Stomach (tissue), 9 donors: ENCODE data around the gene TIGD3. TPM values are rescaled to one million over a fixed set of nuclear protein-coding genes. Genes with fewer than 3 reads are reported as not detected.

Experiments used
- DNase-seq, 2 donors: peaks; one replicate each; pipeline versions ENCODE4 v3.0.0 to v3.0.0-alpha.2; 2013 to 2019
- H3K27ac ChIP-seq, 5 donors: fragments of 200-600 bp in 4 of 5; sonication (generic) in 4 of 5; one replicate each; pipeline ENCODE4 v1.5.1; 2013 to 2019; ENCODE audit warnings: mild to moderate bottlenecking in 1 of 5, moderate library complexity in 1 of 5
- H3K27me3 ChIP-seq, 3 donors: fragments of 200-600 bp; sonication (generic); one replicate each; pipeline ENCODE4 v1.5.1; 2017 to 2019; ENCODE audit warnings: mixed run types in 1 of 3
- H3K36me3 ChIP-seq, 4 donors: fragments of 200-600 bp; sonication (generic); 1 replicate in 3 of 4; 2 replicates in 1 of 4; pipeline ENCODE4 v1.5.1; 2016 to 2019
- H3K4me1 ChIP-seq, 4 donors: fragments of 200-600 bp; sonication (generic); one replicate each; pipeline ENCODE4 v1.5.1; 2016 to 2019
- H3K4me3 ChIP-seq, 4 donors: fragments of 200-600 bp; sonication (generic) in 3 of 4; one replicate each; pipeline ENCODE4 v1.5.1; 2016 to 2019; ENCODE audit warnings: mild to moderate bottlenecking in 1 of 4
- H3K9me3 ChIP-seq, 4 donors: fragments of 200-600 bp; sonication (generic); one replicate each; pipeline ENCODE4 v1.5.1; 2016 to 2019
- CTCF ChIP-seq, 7 experiments: fragments of 450-650 bp in 4 of 7; fragments of 200-600 bp in 3 of 7; sonication (generic) in 3 of 7; IDR thresholded peaks; one replicate each; pipeline ENCODE4 v1.5.1; 2016 to 2019; ENCODE audit warnings: antibody characterized with exemption in 7 of 7, control low read depth in 2 of 7, mild to moderate bottlenecking in 1 of 7
- EP300 ChIP-seq: sonication (generic); formaldehyde crosslinking; IDR thresholded peaks from one replicate; pipeline ENCODE4 v1.6.1; 2017; ENCODE audit warnings: antibody characterized with exemption
- POLR2A ChIP-seq, 4 donors: fragments of 450-650 bp; IDR thresholded peaks; one replicate each; pipeline ENCODE4 v1.6.1; 2016; ENCODE audit warnings: antibody characterized with exemption in 4 of 4, control low read depth in 2 of 4, mild to moderate bottlenecking in 1 of 4, moderate library complexity in 1 of 4
- POLR2AphosphoS5 ChIP-seq, 3 donors: sonication (generic); formaldehyde crosslinking; IDR thresholded peaks; one replicate each; pipeline ENCODE4 v1.6.1; 2016; ENCODE audit warnings: antibody characterized with exemption in 3 of 3
- WGBS, 5 donors: extraction: QIAGEN DNeasy Blood & Tissue Kit in 3 of 5; methylation state at CpG; one replicate each; pipeline versions ENCODE4 v1.1.5 to v1.1.7; 2013 to 2018; 5-methylcytosine and 5-hydroxymethylcytosine counted together
- intact Hi-C: fragments of 100-400 bp; cut with DNase I; formaldehyde crosslinking; loops from one replicate; pipeline ENCODE4 v1.15.1; 2023; ENCODE audit warnings: low total_unique reads
- polyA plus RNA-seq, 3 donors: library from polyadenylated mRNA; stranded (reverse); fragments of 200-250 nt; gene quantifications; one replicate each; pipeline ENCODE4 v1.2.3, GENCODE V29; 2013
- total RNA-seq, 5 donors: library from RNA; depleted of rRNA; stranded (reverse); fragments of >200 nt; gene quantifications; one replicate each; pipeline versions ENCODE4 v1.1.0 to v1.2.3, GENCODE V29; 2014 to 2016
- donor health status: healthy with polysubstance abuse.
- donor health status: Bipolar disorder and iron deficiency.
- donor health status: healthy.

TIGD3 gene
- total and polyA plus RNA-seq, 8 donors = 0.25 to 4.5 (median 0.44) TPM; not detected in 5

DNA sequence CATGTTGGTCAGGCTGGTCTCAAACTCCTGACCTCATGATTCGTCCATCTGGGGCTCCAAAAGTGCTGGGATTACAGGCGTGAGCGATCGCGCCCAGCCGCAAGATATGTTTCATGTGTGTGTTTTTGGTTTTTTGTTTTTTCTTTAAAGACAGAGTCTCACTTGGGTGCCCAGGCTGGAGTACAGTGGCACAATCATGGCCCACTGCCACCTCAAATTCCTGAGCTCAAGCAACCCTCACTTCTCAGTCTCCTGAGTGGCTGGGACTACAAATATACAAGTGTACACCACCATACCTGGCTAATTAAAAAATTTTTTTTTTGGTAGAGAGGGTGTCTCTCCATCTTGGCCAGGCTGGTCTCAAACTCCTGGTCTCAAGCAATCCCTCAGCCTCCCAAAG, 8.4 kb downstream of the TIGD3 start:
- intact Hi-C loops = no loop called here
- Histone ChIP-seq H3K4me1 (peaks cover 0 to 18% (median 16%) of the 10 kb centered on the region in 4 donors), H3K27me3 (no peaks in the 10 kb centered on the region), H3K36me3 (no peaks in the 10 kb centered on the region), H3K4me3 (no peak overlapping the region), H3K9me3 (no peaks in the 10 kb centered on the region), H3K27ac (peak overlapping the region in 1 of 5 donors; percentile 42)
- TF ChIP-seq EP300 (no peak), POLR2AphosphoS5 (IDR thresholded peaks at IDR 0.05) (no peak), POLR2A (IDR thresholded peaks at IDR 0.05) (no peak), CTCF (IDR thresholded peaks at IDR 0.05) (no peak)
- DNase-seq = no peak
- WGBS, 5 donors = 81 to 92% (median 90%) methylated on average over 6 of the region's 6 CpGs

GRCh38 chr11:65363770-65364169, 9.2 kb downstream of the TIGD3 start:
- TF ChIP-seq POLR2AphosphoS5 (IDR thresholded peaks at IDR 0.05) (no peak), CTCF (IDR thresholded peaks at IDR 0.05) (no peak), POLR2A (IDR thresholded peaks at IDR 0.05) (no peak), EP300 (no peak)
- H3K27ac ChIP-seq = no peak overlapping the region
- no peaks in the 10 kb centered on the region for H3K27me3 ChIP-seq
- no peaks in the 10 kb centered on the region for H3K36me3 ChIP-seq
- no peak overlapping the region for H3K4me3 ChIP-seq
- no peaks in the 10 kb centered on the region for H3K9me3 ChIP-seq
- DNase-seq = no peak
- WGBS, 5 donors = 75 to 83% (median 77%) methylated on average over 3 of the region's 3 CpGs
- H3K4me1 ChIP-seq = peaks cover 0 to 18% (median 16%) of the 10 kb centered on the region in 4 donors
- intact Hi-C loops = no loop called here

GRCh38 chr11:65366340-65366773, 11.8 kb downstream of the TIGD3 start:
- Histone ChIP-seq H3K9me3 (no peaks in the 10 kb centered on the region), H3K27ac (peak overlapping the region in 4 of 5 donors; percentile 42 to 68 (median 44)), H3K4me1 (peaks cover 0 to 29% (median 27%) of the 10 kb centered on the region in 4 donors), H3K36me3 (no peaks in the 10 kb centered on the region), H3K4me3 (no peak overlapping the region), H3K27me3 (no peaks in the 10 kb centered on the region)
- intact Hi-C loops = loop anchor here (5.0 kb wide), 1 partner anchor 146 kb away; no protein-coding TSS in a partner anchor
- WGBS, 5 donors = 1 to 4% (median 2%) methylated on average over 4 of the region's 4 CpGs
- TF ChIP-seq CTCF (IDR thresholded peaks at IDR 0.05) (peak in 5 of 7 experiments; percentile 55 to 91 (median 76)), POLR2A (IDR thresholded peaks at IDR 0.05) (no peak), EP300 (no peak), POLR2AphosphoS5 (IDR thresholded peaks at IDR 0.05) (peak in 1 of 3 donors; percentile 64)
- DNase-seq = peak in 1 of 2 donors; percentile 87

DNA sequence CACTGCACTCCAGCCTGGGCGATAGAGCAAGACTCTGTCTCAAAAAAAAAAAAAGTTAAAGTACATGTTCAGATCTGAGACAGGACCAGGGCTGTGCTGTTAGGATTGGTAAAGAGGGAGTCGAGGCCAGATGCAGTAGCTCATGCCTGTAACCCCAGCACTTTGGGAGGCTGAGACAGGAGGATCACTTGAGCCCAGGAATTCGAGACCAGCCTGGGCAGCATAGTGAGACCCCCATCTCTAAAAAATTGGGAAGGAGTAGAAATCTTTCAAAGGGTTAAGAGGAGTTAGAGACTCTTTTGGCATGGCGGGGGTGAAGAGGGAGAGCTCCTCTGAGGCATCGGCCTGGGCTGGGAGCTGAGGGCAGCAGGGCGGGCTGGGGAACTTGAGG, 16.1 kb downstream of the TIGD3 start:
- no peaks in the 10 kb centered on the region for H3K27me3 ChIP-seq
- intact Hi-C loops = no loop called here
- no peak overlapping the region for H3K4me3 ChIP-seq
- WGBS, 5 donors = 62 to 80% (median 63%) methylated on average over 6 of the region's 6 CpGs
- peaks cover 0 to 34% (median 31%) of the 10 kb centered on the region in 4 donors for H3K4me1 ChIP-seq
- H3K9me3 ChIP-seq = no peaks in the 10 kb centered on the region
- H3K27ac ChIP-seq = peak overlapping the region; percentile 69 to 78 (median 76)
- DNase-seq = no peak
- TF ChIP-seq EP300 = no peak
- TF ChIP-seq CTCF (IDR thresholded peaks at IDR 0.05) = no peak
- TF ChIP-seq POLR2AphosphoS5 (IDR thresholded peaks at IDR 0.05) = no peak
- no peak for TF ChIP-seq POLR2A (IDR thresholded peaks at IDR 0.05)
- no peaks in the 10 kb centered on the region for H3K36me3 ChIP-seq
